ENCODE results near the gene ARNT2.
"Not testable (repeated sequence)": the region's sequence is repeated elsewhere in the genome, so short reads cannot be mapped to it uniquely, and the experiment has no call there.

Gene ARNT2

GRCh38 chr15:80491163-80491847, 87.1 kb downstream of the ARNT2 start:
- no peak for DNase-seq (ENCODE audit: low read depth in 2 of 2)

GRCh38 chr15:80492409-80492808, 88.2 kb downstream of the ARNT2 start:
- no peak for DNase-seq (ENCODE audit: low read depth in 2 of 2)

GRCh38 chr15:80492874-80493273, 88.7 kb downstream of the ARNT2 start:
- DNase-seq (ENCODE audit: low read depth in 2 of 2): no peak

GRCh38 chr15:80494351-80494751, 90.2 kb downstream of the ARNT2 start:
- no peak for DNase-seq (ENCODE audit: low read depth in 2 of 2)

GRCh38 chr15:80494756-80495155, 90.6 kb downstream of the ARNT2 start:
- DNase-seq (ENCODE audit: low read depth in 2 of 2): no peak

GRCh38 chr15:80495401-80495942, 91.3 kb downstream of the ARNT2 start:
- no peak for DNase-seq (ENCODE audit: low read depth in 2 of 2)

- DNase-seq (ENCODE audit: low read depth in 2 of 2): no peak
Measured at GRCh38 chr15:80496096-80496495, 91.9 kb downstream of the ARNT2 start.

GRCh38 chr15:80497221-80497620, 93.0 kb downstream of the ARNT2 start:
- no peak for DNase-seq (ENCODE audit: low read depth in 2 of 2)

- no peak for DNase-seq (ENCODE audit: low read depth in 2 of 2)
Measured at GRCh38 chr15:80498652-80499051, 94.5 kb downstream of the ARNT2 start.

- DNase-seq (ENCODE audit: low read depth in 2 of 2): no peak
Measured at GRCh38 chr15:80500021-80500420, 95.8 kb downstream of the ARNT2 start.

GRCh38 chr15:80501476-80501875, 97.3 kb downstream of the ARNT2 start:
- DNase-seq (ENCODE audit: low read depth in 2 of 2): no peak

- no peak for DNase-seq (ENCODE audit: low read depth in 2 of 2)
Measured at GRCh38 chr15:80502782-80503181, 98.6 kb downstream of the ARNT2 start.

- no peak for DNase-seq (ENCODE audit: low read depth in 2 of 2)
Measured at GRCh38 chr15:80503319-80503952, 99.3 kb downstream of the ARNT2 start.

GRCh38 chr15:80504931-80505330, 100.7 kb downstream of the ARNT2 start:
- no peak for DNase-seq (ENCODE audit: low read depth in 2 of 2)

- no peak for DNase-seq (ENCODE audit: low read depth in 2 of 2)
Measured at GRCh38 chr15:80506286-80506893, 102.2 kb downstream of the ARNT2 start.

GRCh38 chr15:80507131-80507530, 102.9 kb downstream of the ARNT2 start:
- no peak for DNase-seq (ENCODE audit: low read depth in 2 of 2)

GRCh38 chr15:80507638-80508316, 103.6 kb downstream of the ARNT2 start:
- no peak for DNase-seq (ENCODE audit: low read depth in 2 of 2)

- no peak for DNase-seq (ENCODE audit: low read depth in 2 of 2)
Measured at GRCh38 chr15:80508783-80509182, 104.6 kb downstream of the ARNT2 start.

- DNase-seq (ENCODE audit: low read depth in 2 of 2): no peak
Measured at GRCh38 chr15:80509800-80510199, 105.6 kb downstream of the ARNT2 start.

- DNase-seq (ENCODE audit: low read depth in 2 of 2): not testable (repeated sequence)
Measured at GRCh38 chr15:80510985-80511384, 106.8 kb downstream of the ARNT2 start.

GRCh38 chr15:80512726-80513660, 108.8 kb downstream of the ARNT2 start:
- no peak for DNase-seq (ENCODE audit: low read depth in 2 of 2)
